HG03571 (cell line): Measurements from ENCODE around the gene RAN.
"Not testable (repeated sequence)": the region's sequence is repeated elsewhere in the genome, so short reads cannot be mapped to it uniquely, and the experiment has no call there.

ENCODE experiments used
- ATAC-seq: cut with Tn5 transposase; IDR thresholded peaks from one replicate; pipeline ENCODE4 v1.9.1; 2021; ENCODE audit not compliant: unreplicated experiment

RAN gene

DNA sequence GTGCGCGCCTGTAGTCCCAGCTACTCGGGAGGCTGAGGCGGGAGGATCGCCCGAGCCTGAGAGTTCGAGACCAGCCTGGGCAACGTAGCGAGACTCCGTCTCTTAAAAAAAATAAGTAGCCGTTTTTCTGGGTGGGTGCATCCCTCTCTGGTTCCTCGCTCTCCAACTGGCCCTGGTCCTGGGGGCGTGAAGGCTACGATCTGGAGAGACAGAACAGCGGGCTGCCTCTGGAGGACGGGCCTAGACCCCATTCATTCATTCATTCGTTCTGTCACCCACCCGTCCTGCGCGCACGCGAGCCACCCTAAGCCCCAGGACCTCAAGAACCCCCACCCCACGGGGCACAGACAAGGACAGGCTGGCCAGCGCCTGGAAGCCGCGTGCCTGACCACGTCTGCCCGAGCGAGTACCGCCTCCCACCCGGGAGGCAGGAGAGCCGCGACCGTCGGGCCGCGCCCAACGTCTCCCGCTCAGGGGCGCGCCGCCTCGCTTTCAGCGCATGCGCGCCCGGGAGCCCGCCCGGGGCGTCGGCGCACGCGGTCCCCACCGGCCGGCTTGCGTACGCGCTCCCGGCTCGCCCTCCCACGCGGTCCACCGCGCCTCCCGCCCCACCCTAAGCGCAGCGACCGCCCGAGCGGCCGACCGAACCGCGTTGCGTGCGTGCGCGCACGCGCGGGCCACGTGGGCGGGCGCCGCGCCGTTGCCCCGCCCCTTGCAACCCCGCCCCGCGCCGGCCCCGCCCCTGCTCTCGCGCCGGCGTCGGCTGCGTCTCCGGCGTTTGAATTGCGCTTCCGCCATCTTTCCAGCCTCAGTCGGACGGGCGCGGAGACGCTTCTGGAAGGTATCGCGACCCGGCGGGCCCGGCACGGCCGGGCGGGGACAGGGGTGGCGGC lies at the start of gene RAN:
RAN (plus strand) TSS at position 781 of the 893 bp plus-strand sequence. CDS start 528 bp downstream, outside the sequence.
- ATAC-seq = peak; percentile 74

DNA sequence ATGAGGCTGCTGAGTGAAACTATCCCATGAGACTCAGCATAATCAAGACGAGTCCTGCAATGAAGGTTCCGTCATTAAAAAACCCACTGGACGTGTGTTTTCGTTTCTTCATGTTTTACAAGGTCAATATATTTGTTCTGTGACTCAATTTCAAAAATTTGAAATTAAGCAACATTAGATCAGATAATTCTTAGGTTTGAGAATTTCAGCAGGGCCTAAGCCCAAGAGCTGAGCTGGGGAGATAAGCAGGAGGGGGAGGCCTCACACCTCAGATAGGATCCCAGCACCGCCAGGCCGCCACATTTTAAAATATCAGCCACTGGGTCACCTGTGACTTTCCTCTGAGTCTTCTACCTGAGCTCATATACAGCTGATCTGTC lies 46.1 kb upstream of the RAN start:
- no peak for ATAC-seq

- no peak for ATAC-seq
Measured at GRCh38 chr12:130826151-130826801, 45.6 kb upstream of the RAN start.

DNA sequence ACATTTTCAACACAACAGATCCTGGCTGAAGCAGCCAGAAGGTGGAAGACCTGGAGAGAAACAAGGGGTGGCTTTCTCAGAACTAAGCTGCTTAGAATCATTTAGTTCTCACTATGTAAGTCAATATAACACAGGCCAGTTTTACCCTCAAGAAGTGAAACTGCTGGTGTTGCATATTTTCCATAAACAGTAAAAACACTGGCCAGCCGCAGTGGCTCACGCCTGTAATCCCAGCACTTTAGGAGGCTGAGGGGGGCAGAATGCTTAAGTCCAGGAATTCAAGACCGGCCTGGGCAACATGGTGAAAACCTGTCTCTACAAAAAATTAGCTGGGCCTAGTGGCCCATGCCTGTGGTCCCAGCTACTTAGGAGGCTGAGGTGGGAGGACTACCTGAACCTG lies 44.4 kb upstream of the RAN start:
- ATAC-seq = no peak

GRCh38 chr12:130828895-130829294 lies 43.0 kb upstream of the RAN start:
- no peak for ATAC-seq

- ATAC-seq = no peak
Measured at GRCh38 chr12:130829391-130830245, 42.2 kb upstream of the RAN start.

DNA sequence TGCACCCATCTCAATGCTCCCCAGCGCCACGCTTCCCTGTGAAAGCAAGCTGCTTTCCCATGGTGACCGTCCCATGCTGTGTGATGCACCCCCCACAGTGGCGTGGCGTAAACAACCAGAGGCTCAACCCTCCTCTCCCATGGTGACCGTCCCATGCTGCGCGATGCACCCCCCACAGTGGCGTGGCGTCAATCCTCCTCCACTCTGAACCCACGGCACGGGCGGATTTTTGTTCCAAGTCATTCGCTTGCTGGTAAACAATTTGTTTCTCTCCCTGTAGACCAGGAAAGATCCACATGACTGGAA lies 41.7 kb upstream of the RAN start:
- ATAC-seq = no peak

DNA sequence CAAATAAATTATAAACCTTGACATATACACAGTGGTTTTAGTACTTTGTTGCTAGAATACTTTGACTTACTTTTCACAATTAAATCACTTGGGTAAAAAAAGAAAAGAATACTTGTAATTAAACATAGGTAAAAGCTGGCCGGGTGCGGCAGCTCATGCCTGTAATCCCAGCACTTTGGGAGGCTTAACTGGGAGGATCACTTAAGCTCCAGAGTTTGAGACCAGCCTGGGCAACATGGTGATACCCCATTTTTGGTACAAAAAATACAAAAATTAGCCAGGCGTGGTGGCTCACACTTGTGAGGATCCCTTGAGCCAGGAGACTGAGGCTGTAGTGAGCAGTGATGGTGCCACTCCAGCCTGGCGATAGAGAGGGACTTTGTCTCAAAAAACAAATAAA lies 40.6 kb upstream of the RAN start:
- no peak for ATAC-seq

DNA sequence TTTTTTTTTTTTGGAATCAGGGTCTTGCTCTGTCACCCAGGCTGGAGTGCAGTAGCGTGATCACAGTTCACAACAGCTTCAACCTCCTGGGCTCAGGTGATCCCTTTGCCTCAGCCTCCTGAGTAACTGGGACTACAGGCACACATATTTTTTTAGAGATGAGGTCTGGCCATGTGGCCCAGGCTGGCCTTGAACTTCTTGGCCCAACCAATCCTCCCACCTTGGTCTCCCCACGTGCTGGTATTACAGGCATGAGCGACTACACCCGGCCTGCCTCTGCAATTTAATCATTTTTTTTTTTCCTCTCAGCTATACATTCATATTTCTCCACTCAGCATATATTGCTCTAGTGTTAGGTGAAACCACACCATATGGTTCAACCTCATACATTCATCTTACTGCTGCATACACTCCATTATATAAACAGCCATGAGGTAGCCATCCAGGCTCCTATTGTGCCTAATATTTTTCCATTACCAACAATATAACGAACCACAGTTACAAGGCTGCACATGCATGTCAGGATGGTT lies 39.9 kb upstream of the RAN start:
- no peak for ATAC-seq

- ATAC-seq = no peak
Measured at GRCh38 chr12:130832561-130833209, 39.2 kb upstream of the RAN start.

GRCh38 chr12:130835011-130835410 lies 36.9 kb upstream of the RAN start:
- no peak for ATAC-seq

GRCh38 chr12:130835436-130835835 lies 36.4 kb upstream of the RAN start:
- no peak for ATAC-seq

GRCh38 chr12:130838284-130838950 lies 33.4 kb upstream of the RAN start:
- ATAC-seq = peak; percentile 28

GRCh38 chr12:130838951-130839769 lies 32.7 kb upstream of the RAN start, which contains the start of gene STX2:
TSS of gene STX2 (minus strand) at chr12:130839250. CDS start at chr12:130839099, 151 bp downstream.
- peak; percentile 80 for ATAC-seq

- ATAC-seq = no peak
Measured at GRCh38 chr12:130839770-130840404, 32.0 kb upstream of the RAN start.

DNA sequence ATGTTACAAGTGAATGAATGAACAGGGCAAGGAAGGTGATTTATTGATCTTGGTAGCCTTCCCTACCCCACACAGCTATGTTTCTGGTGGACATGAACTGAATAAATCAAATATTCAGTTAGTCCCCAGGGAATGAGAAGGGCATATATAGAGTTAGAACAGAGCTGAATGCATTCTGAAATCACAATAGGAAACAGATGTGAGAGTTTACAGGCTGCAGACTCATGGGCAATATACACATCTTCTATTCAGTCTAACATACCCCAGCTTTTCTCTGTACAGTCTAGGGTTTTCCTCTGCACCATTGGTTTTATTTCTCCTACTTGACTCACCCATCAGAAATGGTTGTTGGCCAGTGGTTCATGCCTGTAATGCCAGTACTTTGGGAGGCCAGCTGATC lies 25.5 kb upstream of the RAN start:
- no peak for ATAC-seq

DNA sequence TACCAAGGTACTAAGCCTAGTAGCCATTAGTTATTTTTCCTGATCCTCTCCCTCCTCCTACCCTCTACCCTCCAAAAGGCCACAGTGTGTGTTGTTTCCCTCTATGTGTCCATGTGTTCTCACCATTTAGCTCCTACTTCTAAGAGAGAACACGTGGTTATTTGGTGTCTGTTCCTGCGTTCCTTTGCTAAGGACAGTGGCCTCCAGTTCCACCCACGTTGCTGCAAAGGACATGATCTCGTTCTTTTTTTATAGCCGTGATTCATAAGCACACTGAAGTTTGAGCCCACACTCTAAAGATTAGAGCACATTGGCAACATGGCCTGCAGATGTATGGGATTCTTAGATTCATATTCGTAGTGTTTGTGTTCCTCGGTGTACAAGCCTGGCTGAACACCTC lies 24.8 kb upstream of the RAN start:
- ATAC-seq = no peak

- ATAC-seq = not testable (repeated sequence)
Measured at GRCh38 chr12:130848105-130848504, 23.8 kb upstream of the RAN start.

DNA sequence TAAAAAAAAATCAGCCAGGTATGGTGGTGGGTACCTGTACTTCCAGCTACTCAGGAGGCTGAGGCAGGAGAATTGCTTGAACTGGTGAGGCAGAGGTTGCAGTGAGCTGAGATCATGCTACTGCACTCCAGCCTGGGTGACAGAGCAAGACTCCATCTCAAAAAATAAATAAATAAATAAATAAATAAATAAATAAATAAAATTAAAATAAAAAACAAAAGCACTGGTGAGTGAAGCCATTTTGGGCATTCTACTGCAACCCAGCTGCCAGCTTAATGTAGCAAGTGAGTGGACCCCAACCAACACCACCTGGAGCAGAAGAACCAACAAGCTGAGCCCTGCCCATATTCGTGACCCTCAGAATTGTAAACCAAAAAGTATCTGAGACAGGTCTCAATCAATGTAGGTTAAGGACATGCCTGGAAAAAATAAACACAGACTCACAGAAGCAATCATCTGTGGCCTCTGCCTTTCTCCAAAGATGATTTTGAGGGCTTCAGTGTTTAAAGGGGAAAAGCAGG lies 23.0 kb upstream of the RAN start:
- ATAC-seq = not testable (repeated sequence)
